HG03135 (cell line): ENCODE results near the gene ZNF138.
"Not testable (repeated sequence)": the region's sequence is repeated elsewhere in the genome, so short reads cannot be mapped to it uniquely, and the experiment has no call there.

Experiments
- ATAC-seq: cut with Tn5 transposase; IDR thresholded peaks from one replicate; pipeline ENCODE4 v1.9.1; 2021; ENCODE audit warnings: mild to moderate bottlenecking, moderate library complexity; ENCODE audit not compliant: unreplicated experiment

Gene ZNF138

GRCh38 chr7:64838051-64838450, 43.8 kb downstream of the ZNF138 start:
- not testable (repeated sequence) for ATAC-seq

GRCh38 chr7:64838691-64839090, 44.5 kb downstream of the ZNF138 start:
- ATAC-seq: no peak

GRCh38 chr7:64839910-64840309, 45.7 kb downstream of the ZNF138 start:
- no peak for ATAC-seq

- no peak for ATAC-seq
Measured at GRCh38 chr7:64849250-64849923, 55.2 kb downstream of the ZNF138 start.

GRCh38 chr7:64849924-64850499, 55.8 kb downstream of the ZNF138 start:
- no peak for ATAC-seq

GRCh38 chr7:64853679-64854078, 59.5 kb downstream of the ZNF138 start:
- no peak for ATAC-seq

GRCh38 chr7:64854969-64855368, 60.7 kb downstream of the ZNF138 start:
- no peak for ATAC-seq

GRCh38 chr7:64863021-64863420, 68.8 kb downstream of the ZNF138 start:
- ATAC-seq: no peak

GRCh38 chr7:64863530-64863929, 69.3 kb downstream of the ZNF138 start:
- ATAC-seq: not testable (repeated sequence)

- no peak for ATAC-seq
Measured at GRCh38 chr7:64863969-64864368, 69.7 kb downstream of the ZNF138 start.

- ATAC-seq: no peak
Measured at GRCh38 chr7:64867863-64868440, 73.7 kb downstream of the ZNF138 start.

- no peak for ATAC-seq
Measured at GRCh38 chr7:64868499-64868898, 74.3 kb downstream of the ZNF138 start.

GRCh38 chr7:64869121-64869725, 75.0 kb downstream of the ZNF138 start:
- no peak for ATAC-seq

- no peak for ATAC-seq
Measured at GRCh38 chr7:64869912-64870562, 75.8 kb downstream of the ZNF138 start.

- ATAC-seq: no peak
Measured at GRCh38 chr7:64870656-64871055, 76.4 kb downstream of the ZNF138 start.

GRCh38 chr7:64871761-64872160, 77.5 kb downstream of the ZNF138 start:
- ATAC-seq: no peak

- no peak for ATAC-seq
Measured at GRCh38 chr7:64872351-64873154, 78.3 kb downstream of the ZNF138 start.

GRCh38 chr7:64873155-64873500, 78.9 kb downstream of the ZNF138 start:
- ATAC-seq: no peak

GRCh38 chr7:64873517-64873916, 79.3 kb downstream of the ZNF138 start:
- ATAC-seq: no peak

- no peak for ATAC-seq
Measured at GRCh38 chr7:64874114-64874513, 79.9 kb downstream of the ZNF138 start.
